Ovary (tissue), 3 donors: ENCODE data around the gene CDC14A.

ENCODE experiments used
- EP300 ChIP-seq: sonication (generic); formaldehyde crosslinking; IDR thresholded peaks from one replicate; pipeline ENCODE4 v1.6.1; 2017; ENCODE audit warnings: antibody characterized with exemption
- POLR2A ChIP-seq: fragments of 450-650 bp; IDR thresholded peaks from one replicate; pipeline ENCODE4 v1.6.1; 2017; ENCODE audit warnings: antibody characterized with exemption, mild to moderate bottlenecking, moderate library complexity
- TF ChIP-seq, protein P1 (sequence below), 3 donors: fragments of 450-650 bp in 2 of 3; fragments of 200-600 bp in 1 of 3; IDR thresholded peaks; one replicate each; pipeline versions ENCODE4 v1.5.1 to v1.8.0; 2016 to 2022; ENCODE audit warnings: antibody characterized with exemption in 3 of 3, mild to moderate bottlenecking in 1 of 3
- donor health status: DM: no; HTN: no; CAD: no.

DNA sequence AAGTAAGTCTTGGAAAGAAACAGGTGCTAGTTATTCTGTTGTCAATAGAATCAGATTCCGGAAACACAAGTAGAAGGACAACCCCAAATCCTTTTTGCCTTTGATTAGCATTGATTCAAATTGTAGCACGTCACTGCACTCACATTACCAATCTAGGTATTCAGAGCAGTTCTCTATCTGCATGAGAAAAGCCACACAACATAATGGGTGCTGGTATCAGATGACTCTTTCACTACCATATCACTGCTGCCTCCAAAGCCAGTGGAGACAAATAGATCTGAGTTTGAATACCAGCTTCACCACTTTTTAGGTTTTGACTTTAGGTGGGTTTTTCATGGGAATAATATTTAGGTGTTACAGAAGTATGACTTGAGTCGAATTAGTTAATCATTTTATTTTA, 47.4 kb upstream of the CDC14A start:
- TF ChIP-seq POLR2A = no peak
- TF ChIP-seq, protein P1, sequence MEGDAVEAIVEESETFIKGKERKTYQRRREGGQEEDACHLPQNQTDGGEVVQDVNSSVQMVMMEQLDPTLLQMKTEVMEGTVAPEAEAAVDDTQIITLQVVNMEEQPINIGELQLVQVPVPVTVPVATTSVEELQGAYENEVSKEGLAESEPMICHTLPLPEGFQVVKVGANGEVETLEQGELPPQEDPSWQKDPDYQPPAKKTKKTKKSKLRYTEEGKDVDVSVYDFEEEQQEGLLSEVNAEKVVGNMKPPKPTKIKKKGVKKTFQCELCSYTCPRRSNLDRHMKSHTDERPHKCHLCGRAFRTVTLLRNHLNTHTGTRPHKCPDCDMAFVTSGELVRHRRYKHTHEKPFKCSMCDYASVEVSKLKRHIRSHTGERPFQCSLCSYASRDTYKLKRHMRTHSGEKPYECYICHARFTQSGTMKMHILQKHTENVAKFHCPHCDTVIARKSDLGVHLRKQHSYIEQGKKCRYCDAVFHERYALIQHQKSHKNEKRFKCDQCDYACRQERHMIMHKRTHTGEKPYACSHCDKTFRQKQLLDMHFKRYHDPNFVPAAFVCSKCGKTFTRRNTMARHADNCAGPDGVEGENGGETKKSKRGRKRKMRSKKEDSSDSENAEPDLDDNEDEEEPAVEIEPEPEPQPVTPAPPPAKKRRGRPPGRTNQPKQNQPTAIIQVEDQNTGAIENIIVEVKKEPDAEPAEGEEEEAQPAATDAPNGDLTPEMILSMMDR (IDR thresholded peaks at IDR 0.05) = no peak
- no peak for TF ChIP-seq EP300
